ENCODE results near the gene PRKCD. TPM values are rescaled to one million over a fixed set of nuclear protein-coding genes. Genes with fewer than 3 reads are reported as not detected.
"Not testable (repeated sequence)": the region's sequence is repeated elsewhere in the genome, so short reads cannot be mapped to it uniquely, and the experiment has no call there.

PRKCD gene
- total and polyA plus RNA-seq, 7 donors = 3.5 to 169 (median 12.1) TPM

GRCh38 chr3:53150247-53151085 lies 10.5 kb upstream of the PRKCD start:
- H3K27me3 ChIP-seq = peaks cover 0 to 10% (median 0%) of the 10 kb centered on the region in 3 donors
- WGBS, 2 donors = 62 to 80% methylated on average over 7 of the region's 7 CpGs
- intact Hi-C loops (cut with DNase I) = no loop called here
- H3K4me1 ChIP-seq = no peaks in the 10 kb centered on the region
- no peak overlapping the region for H3K27ac ChIP-seq
- no peak overlapping the region for H3K4me3 ChIP-seq
- no peak for TF ChIP-seq EP300 (IDR thresholded peaks at IDR 0.05)
- TF ChIP-seq POLR2AphosphoS5 (IDR thresholded peaks at IDR 0.05) = peak in 1 of 4 donors; percentile 29
- no peaks in the 10 kb centered on the region for H3K9me3 ChIP-seq
- DNase-seq = no peak
- H3K36me3 ChIP-seq = no peaks in the 10 kb centered on the region

DNA sequence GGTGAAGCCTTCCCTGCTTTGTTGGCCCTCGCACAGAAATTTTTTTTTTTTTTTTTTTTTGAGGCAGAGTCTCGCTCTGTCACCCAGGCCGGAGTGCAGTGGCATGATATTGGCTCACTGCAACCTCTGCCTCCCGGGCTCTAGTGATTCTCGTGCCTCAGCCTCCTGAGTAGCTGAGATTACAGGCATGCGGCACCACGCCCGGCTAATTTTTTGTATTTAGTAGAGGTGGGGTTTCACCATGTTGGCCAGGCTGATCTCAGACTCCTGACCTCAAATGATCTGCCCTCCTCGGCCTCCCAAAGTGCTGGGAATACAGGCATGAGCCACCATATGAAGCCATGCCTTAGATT lies 9.9 kb upstream of the PRKCD start:
- peaks cover 0 to 15% (median 0%) of the 10 kb centered on the region in 3 donors for H3K27me3 ChIP-seq
- H3K4me3 ChIP-seq; H3K9me3 ChIP-seq; DNase-seq; intact Hi-C loops (cut with DNase I); H3K36me3 ChIP-seq; H3K27ac ChIP-seq; H3K4me1 ChIP-seq: not testable (repeated sequence)
- 45 to 84% methylated on average over 9 of the region's 9 CpGs for WGBS, 2 donors

GRCh38 chr3:53151465-53151864 lies 9.5 kb upstream of the PRKCD start:
- intact Hi-C loops (cut with DNase I) = no loop called here
- TF ChIP-seq POLR2A (IDR thresholded peaks at IDR 0.05) (no peak), EP300 (IDR thresholded peaks at IDR 0.05) (no peak), CTCF (IDR thresholded peaks at IDR 0.05) (no peak), POLR2AphosphoS5 (IDR thresholded peaks at IDR 0.05) (no peak)
- 79 to 91% methylated on average over 5 of the region's 5 CpGs for WGBS, 2 donors
- Histone ChIP-seq H3K4me1 (peaks cover 0 to 4% (median 3%) of the 10 kb centered on the region in 4 donors), H3K4me3 (no peak overlapping the region), H3K36me3 (no peaks in the 10 kb centered on the region), H3K27ac (no peak overlapping the region), H3K9me3 (no peaks in the 10 kb centered on the region), H3K27me3 (peaks cover 0 to 19% (median 0%) of the 10 kb centered on the region in 3 donors)
- no peak for DNase-seq

- no peak for DNase-seq
- Histone ChIP-seq H3K36me3 (no peaks in the 10 kb centered on the region), H3K27me3 (peaks cover 0 to 20% (median 0%) of the 10 kb centered on the region in 3 donors), H3K4me1 (peaks cover 0 to 8% (median 6%) of the 10 kb centered on the region in 4 donors), H3K9me3 (no peaks in the 10 kb centered on the region), H3K4me3 (no peak overlapping the region), H3K27ac (no peak overlapping the region)
- 71 to 82% methylated on average over 20 of the region's 20 CpGs for WGBS, 2 donors
- no peak for TF ChIP-seq POLR2AphosphoS5 (IDR thresholded peaks at IDR 0.05)
- no peak for TF ChIP-seq CTCF (IDR thresholded peaks at IDR 0.05)
- no peak for TF ChIP-seq POLR2A (IDR thresholded peaks at IDR 0.05)
- no peak for TF ChIP-seq EP300 (IDR thresholded peaks at IDR 0.05)
- intact Hi-C loops (cut with DNase I) = no loop called here
Observed at GRCh38 chr3:53151870-53152660, 8.9 kb upstream of the PRKCD start.

- 74 to 85% methylated on average over 3 of the region's 3 CpGs for WGBS, 2 donors
- peaks cover 0 to 8% (median 6%) of the 10 kb centered on the region in 4 donors for H3K4me1 ChIP-seq
- no peaks in the 10 kb centered on the region for H3K9me3 ChIP-seq
- intact Hi-C loops (cut with DNase I) = no loop called here
- no peak for DNase-seq
- no peak overlapping the region for H3K27ac ChIP-seq
- H3K27me3 ChIP-seq = peaks cover 0 to 20% (median 0%) of the 10 kb centered on the region in 3 donors
- no peaks in the 10 kb centered on the region for H3K36me3 ChIP-seq
- TF ChIP-seq CTCF (IDR thresholded peaks at IDR 0.05) = no peak
- H3K4me3 ChIP-seq = no peak overlapping the region
Observed at GRCh38 chr3:53153264-53153823, 7.7 kb upstream of the PRKCD start.

All from sigmoid colon (tissue), 7 donors.